Measurements from ENCODE around the gene PRRC2B. TPM values are rescaled to one million over a fixed set of nuclear protein-coding genes. Genes with fewer than 3 reads are reported as not detected.

Gene PRRC2B
- total RNA-seq, 1 donor from 2014 or later, result 190 TPM

- DNase-seq (no peak), ATAC-seq (peak; percentile 89)
- no peaks in the 10 kb centered on the region for H3K9me3 ChIP-seq
- H3K27ac ChIP-seq, result peak overlapping the region; percentile 65
- H3K36me3 ChIP-seq, result no peaks in the 10 kb centered on the region
- no peak overlapping the region for H3K4me3 ChIP-seq
- H3K4me1 ChIP-seq, result no peaks in the 10 kb centered on the region
- intact Hi-C loops (cut with DNase I), result no loop called here
- no peak for TF ChIP-seq CTCF (IDR thresholded peaks at IDR 0.05)
- no peaks in the 10 kb centered on the region for H3K27me3 ChIP-seq
Observed at GRCh38 chr9:131382850-131383729, 10.8 kb upstream of the PRRC2B start.

GRCh38 chr9:131385296-131385695 is 8.6 kb upstream of the PRRC2B start:
- no peak for TF ChIP-seq CTCF (IDR thresholded peaks at IDR 0.05)
- Histone ChIP-seq H3K4me1 (no peaks in the 10 kb centered on the region), H3K27ac (no peak overlapping the region), H3K27me3 (no peaks in the 10 kb centered on the region), H3K9me3 (no peaks in the 10 kb centered on the region), H3K36me3 (no peaks in the 10 kb centered on the region), H3K4me3 (no peak overlapping the region)
- ATAC-seq (no peak), DNase-seq (no peak)
- intact Hi-C loops (cut with DNase I), result no loop called here

GRCh38 chr9:131386281-131386680 is 7.6 kb upstream of the PRRC2B start:
- peak; percentile 55 for ATAC-seq
- Histone ChIP-seq H3K4me3 (no peak overlapping the region), H3K36me3 (no peaks in the 10 kb centered on the region), H3K9me3 (no peaks in the 10 kb centered on the region), H3K27me3 (no peaks in the 10 kb centered on the region), H3K4me1 (no peaks in the 10 kb centered on the region), H3K27ac (no peak overlapping the region)
- DNase-seq, result no peak
- no peak for TF ChIP-seq CTCF (IDR thresholded peaks at IDR 0.05)
- intact Hi-C loops (cut with DNase I), result no loop called here

GRCh38 chr9:131387394-131387793 is 6.5 kb upstream of the PRRC2B start:
- Histone ChIP-seq H3K9me3 (no peaks in the 10 kb centered on the region), H3K27me3 (no peaks in the 10 kb centered on the region), H3K4me3 (no peak overlapping the region), H3K36me3 (no peaks in the 10 kb centered on the region), H3K27ac (no peak overlapping the region), H3K4me1 (no peaks in the 10 kb centered on the region)
- DNase-seq (no peak), ATAC-seq (no peak)
- no peak for TF ChIP-seq CTCF (IDR thresholded peaks at IDR 0.05)
- intact Hi-C loops (cut with DNase I), result no loop called here

GRCh38 chr9:131391020-131391419 is 2.9 kb upstream of the PRRC2B start:
- DNase-seq (no peak), ATAC-seq (no peak)
- intact Hi-C loops (cut with DNase I), result no loop called here
- no peak for TF ChIP-seq CTCF (IDR thresholded peaks at IDR 0.05)
- H3K9me3 ChIP-seq, result no peaks in the 10 kb centered on the region
- H3K27me3 ChIP-seq, result no peaks in the 10 kb centered on the region
- no peaks in the 10 kb centered on the region for H3K36me3 ChIP-seq
- H3K27ac ChIP-seq, result no peak overlapping the region
- H3K4me1 ChIP-seq, result peaks cover 14% of the 10 kb centered on the region
- no peak overlapping the region for H3K4me3 ChIP-seq

Measured in upper lobe of right lung (tissue), 1 donor.